GM19372 (cell line): ENCODE data around the gene PLXDC2.
"Not testable (repeated sequence)": the region's sequence is repeated elsewhere in the genome, so short reads cannot be mapped to it uniquely, and the experiment has no call there.

Experiments
- ATAC-seq: cut with Tn5 transposase; IDR thresholded peaks from one replicate; pipeline ENCODE4 v1.9.1; 2021; ENCODE audit warnings: mild to moderate bottlenecking, low read depth, moderate library complexity; ENCODE audit not compliant: unreplicated experiment

Gene PLXDC2

GRCh38 chr10:20157314-20157713, 341.1 kb downstream of the PLXDC2 start:
- no peak for ATAC-seq

- no peak for ATAC-seq
Measured at GRCh38 chr10:20158086-20158485, 341.9 kb downstream of the PLXDC2 start.

GRCh38 chr10:20162123-20162522, 345.9 kb downstream of the PLXDC2 start:
- no peak for ATAC-seq

- no peak for ATAC-seq
Measured at GRCh38 chr10:20166096-20166675, 350.0 kb downstream of the PLXDC2 start.

DNA sequence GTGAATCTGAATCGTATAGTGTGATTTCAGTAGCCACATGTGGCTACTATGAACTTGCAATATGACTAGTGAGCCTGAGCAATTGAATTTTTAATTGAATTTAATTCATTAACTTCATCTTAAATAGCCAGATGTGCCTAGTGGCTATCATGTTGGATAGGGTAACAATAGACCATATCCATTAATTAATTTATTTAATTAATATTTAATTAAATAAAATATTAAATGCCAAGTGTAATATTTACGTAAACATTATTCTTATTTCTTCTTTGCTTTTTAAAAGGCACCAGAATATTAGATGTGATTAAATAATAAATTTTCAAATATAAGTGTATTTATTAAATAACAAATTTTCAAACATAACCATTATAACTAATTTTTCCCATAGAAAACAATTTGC, 354.4 kb downstream of the PLXDC2 start:
- no peak for ATAC-seq

DNA sequence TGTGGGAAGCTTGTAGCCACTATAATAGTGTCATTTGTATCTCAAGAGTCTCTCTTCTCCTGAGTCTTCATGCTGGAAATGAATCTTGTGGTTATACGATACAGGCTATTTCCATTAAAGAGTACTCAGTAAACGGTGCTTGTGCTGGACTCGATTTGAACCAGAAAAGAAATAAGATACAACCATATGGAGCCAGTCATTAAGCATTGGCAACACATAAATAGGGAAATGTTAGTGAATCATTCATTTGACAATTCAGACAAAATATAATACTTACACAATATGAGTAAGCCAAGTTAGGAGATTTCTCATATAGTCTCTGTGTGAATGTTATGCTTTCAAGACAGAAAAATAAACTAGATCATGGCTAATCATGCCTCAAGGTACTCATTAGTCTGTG, 356.8 kb downstream of the PLXDC2 start:
- no peak for ATAC-seq

- ATAC-seq = no peak
Measured at GRCh38 chr10:20175719-20176118, 359.5 kb downstream of the PLXDC2 start.

GRCh38 chr10:20180766-20181165, 364.5 kb downstream of the PLXDC2 start:
- ATAC-seq = no peak

DNA sequence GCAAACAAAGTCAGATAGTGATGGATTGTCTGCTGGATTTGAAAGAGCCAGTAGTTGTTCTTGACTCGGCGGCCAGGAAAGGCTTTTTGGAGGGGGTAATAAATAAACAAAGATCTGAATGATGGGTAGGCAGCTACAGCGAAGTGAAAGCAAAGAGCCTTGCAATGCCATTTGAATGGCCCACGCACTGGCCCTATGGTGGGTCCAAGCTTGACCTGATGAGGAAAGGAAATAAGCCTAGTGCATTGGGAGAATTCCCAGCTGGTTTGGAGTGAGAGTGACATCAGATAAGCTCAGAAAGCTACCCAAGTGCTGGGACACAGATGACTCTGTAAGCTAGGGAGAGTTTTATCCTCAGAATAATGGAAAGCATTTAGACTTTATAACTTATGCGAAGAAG, 365.2 kb downstream of the PLXDC2 start:
- ATAC-seq = no peak

DNA sequence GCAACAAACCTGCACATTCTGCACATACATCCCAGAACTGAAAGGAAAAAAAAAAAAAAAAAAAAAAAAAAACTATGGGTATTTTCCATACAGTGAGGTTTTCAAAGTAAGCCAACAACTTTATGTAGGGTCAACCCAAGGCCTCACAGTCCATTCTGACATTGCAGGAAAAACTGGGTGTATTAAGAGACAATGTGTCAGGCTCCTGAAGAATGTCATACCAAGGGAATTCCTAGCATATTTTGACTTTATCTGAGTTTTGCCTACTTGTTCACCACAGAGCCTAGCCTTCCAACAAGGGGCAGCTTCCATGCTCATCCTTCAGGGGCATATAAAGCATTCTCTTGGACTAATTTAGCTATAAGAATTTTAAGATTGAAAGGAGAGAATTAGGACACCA, 368.9 kb downstream of the PLXDC2 start:
- no peak for ATAC-seq

DNA sequence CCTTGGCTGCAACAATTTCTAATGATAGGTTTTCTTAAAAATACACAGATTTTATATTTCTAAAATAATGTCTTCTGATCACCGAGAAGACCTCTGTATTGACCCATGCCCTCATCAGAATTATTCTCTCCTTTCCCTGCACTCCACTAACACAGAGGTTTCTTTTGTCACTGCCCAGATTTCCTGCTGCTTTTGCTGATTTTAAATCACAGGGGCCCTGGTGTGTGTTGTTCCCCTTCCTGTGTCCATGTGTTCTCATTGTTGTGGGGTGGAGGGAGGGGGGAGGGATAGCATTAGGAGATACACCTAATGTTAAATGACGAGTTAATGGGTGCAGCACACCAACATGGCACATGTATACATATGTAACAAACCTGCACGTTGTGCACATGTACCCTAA, 375.2 kb downstream of the PLXDC2 start:
- not testable (repeated sequence) for ATAC-seq

DNA sequence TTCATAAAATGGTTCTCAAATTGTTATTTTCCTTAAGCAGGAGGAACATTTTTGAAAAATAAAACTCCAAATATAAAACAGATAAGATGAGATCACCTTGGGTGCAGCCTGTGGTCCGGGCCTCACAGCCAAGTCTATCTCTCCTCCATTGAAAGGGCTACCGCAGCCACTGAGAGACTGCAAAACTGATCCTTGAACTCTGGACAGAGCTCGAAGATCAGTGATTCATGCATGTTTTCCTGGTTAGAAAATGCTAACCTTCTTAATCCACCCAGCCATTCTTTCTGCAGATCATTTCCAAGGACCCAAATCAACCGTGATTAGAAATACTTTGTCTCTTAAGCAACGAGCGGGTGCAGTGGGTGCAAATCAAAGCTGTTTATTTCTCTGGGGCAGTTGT, 378.8 kb downstream of the PLXDC2 start:
- ATAC-seq = no peak

DNA sequence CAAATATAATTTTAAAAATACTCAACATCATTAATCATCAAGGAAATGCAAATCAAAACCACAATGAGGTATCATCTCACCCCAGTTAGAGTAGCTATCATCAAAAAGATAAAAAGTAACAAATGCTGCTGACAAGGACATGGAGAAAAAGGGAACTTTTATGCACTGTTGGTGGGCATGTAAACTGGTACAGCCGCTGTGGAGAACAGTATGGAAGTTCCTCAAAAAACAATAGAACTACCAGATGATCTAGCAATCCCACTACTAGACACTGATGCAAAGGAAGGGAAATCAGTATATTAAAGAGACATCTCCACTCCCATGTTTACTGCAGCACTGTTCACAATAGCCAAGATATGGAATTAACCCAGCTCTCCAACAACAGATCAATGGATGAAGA, 384.5 kb downstream of the PLXDC2 start:
- no peak for ATAC-seq

- no peak for ATAC-seq
Measured at GRCh38 chr10:20202337-20202736, 386.1 kb downstream of the PLXDC2 start.

DNA sequence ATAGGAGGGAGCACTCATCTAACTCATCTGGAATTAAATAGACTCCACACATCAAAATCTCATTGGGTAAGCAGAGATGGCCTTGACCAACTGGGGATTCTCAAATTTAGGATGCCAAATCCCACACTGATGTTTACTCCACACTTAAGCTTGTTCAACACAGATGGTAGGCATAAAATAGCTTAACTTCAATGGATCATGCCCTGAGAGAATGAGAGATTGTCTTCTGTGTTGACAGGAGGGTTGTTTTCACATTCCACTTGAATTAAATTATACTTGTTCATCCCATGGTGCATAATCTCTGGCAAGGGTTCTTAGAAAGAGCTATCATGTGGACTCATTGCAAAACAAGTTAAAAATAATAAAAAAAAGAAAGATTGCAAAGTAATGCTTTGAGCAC, 391.4 kb downstream of the PLXDC2 start:
- ATAC-seq = no peak

- ATAC-seq = not testable (repeated sequence)
Measured at GRCh38 chr10:20209098-20209497, 392.9 kb downstream of the PLXDC2 start.

DNA sequence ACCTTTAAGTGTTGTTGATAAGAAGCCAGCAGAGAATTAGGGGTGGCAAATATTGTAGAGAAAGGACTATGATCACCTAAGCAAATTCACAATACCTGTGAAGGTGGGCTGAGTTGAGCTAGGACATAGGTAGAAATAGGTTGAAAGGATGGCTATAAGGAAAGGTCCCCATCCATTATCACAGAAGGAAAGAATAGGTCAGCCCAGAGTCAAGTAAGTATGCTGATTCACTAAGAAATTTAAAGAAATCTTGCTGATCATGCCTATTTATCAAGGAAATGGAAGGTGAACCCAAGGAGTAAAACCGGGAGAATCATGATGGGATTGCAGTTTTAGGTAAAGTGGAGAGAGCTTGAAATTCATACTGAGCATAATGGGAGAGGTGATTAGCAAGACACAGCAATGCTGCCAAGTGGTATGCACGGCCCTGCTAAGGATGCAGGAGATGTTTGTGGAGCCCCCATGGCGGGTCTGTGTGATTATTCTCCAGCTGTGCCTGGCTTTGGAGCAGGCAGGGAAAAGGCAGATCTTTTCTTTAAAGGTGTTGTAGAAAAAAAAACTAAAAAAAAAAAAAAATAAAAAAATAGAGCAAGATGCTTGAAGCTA, 399.4 kb downstream of the PLXDC2 start:
- no peak for ATAC-seq

- no peak for ATAC-seq
Measured at GRCh38 chr10:20221356-20221755, 405.1 kb downstream of the PLXDC2 start.

GRCh38 chr10:20228729-20229128, 412.5 kb downstream of the PLXDC2 start:
- no peak for ATAC-seq

DNA sequence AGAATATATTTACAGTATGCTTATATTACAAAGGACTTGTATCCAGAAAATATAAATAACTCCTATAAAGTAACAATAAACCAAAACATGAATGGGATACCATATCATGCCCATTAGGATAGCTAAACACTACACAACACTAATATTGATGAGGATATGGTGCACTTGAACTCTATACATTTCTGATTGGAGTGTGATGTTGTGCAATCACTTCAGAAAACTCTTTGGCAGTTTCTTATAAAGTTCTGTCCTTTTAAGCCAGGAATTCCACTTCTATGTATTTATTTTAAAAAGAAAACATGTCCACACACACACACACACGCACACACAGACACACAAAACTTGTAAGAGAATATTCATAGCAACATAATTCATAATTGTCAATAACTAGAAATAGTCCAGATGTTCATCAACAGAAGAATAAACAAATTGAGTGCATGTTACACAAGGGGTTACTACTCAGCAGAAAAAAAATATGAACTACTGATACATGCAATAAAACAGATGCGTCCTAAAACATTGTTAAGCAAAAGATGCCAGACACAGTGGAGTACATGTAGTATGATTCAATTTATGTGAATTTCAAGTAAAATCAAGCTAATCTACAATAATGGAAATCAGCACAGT, 416.0 kb downstream of the PLXDC2 start:
- no peak for ATAC-seq

- ATAC-seq = no peak
Measured at GRCh38 chr10:20233423-20233822, 417.2 kb downstream of the PLXDC2 start.

DNA sequence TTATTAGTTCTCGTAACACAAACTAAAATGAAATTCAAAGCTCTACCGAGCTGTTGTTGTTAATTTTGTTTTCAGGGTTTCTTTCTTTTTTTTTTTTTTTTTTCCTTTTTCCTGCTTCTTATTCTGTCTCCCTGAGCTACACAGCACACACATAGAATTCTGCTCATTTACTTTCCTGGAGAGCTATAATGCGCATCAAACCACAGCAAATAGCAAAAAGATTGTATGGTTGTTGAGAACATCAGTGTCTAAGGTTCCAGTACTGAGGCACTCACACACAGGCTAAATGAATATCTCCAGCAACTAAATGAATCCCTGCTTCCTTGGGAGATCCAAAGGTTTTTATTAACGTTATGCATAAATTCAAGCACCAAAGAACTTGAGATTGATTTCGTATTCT, 418.3 kb downstream of the PLXDC2 start:
- no peak for ATAC-seq
